K562 (cell line): ENCODE data around the gene ACSM2B. TPM values are rescaled to one million over a fixed set of nuclear protein-coding genes. Genes with fewer than 3 reads are reported as not detected.
"Not testable (repeated sequence)": the region's sequence is repeated elsewhere in the genome, so short reads cannot be mapped to it uniquely, and the experiment has no call there.

ENCODE experiments used
- ATAC-seq: fragments of 200-7000 bp; cut with Tn5 transposase; 3 replicates; pipeline ENCODE4 v1.9.1; 2020; ENCODE audit warnings: moderate library complexity
- BruUV-seq: library from RNA; stranded (reverse); fragments of 400-500 nt; replicated peaks from 2 replicates; lab custom pipeline; 2021; lab: Mats Ljungman, UMichigan
- CTCF ChIA-PET: fragments of 300-600 bp; formaldehyde crosslinking; extraction: SDS; loops from one replicate; lab custom pipeline; 2021; ENCODE audit warnings: low intra/inter-chr PET ratio; lab: Yijun Ruan, JAX
- POLR2A ChIA-PET: fragments of 300-600, 350-650 bp; sonication (Branson Sonifier 250); formaldehyde crosslinking; extraction: SDS; loops from one replicate; lab custom pipeline; 2021; ENCODE audit warnings: antibody characterized with exemption, inconsistent platforms; lab: Yijun Ruan, JAX
- DNase-seq, 4 experiments: peaks; one replicate each; pipeline versions ENCODE4 v3.0.0 to v3.0.0-alpha.2; 2011 to 2018; ENCODE audit warnings: low spot score in 3 of 4, mixed read lengths in 3 of 4; ENCODE audit errors: extremely low read depth in 1 of 4
- FAIRE-seq: peaks from 2 replicates; lab custom pipeline; 2011; peaks lifted over from hg19 to GRCh38; lab: Jason Lieb, UNC
- H2AFZ ChIP-seq: 2 replicates; pipeline ENCODE4 v1.6.0; 2011; ENCODE audit warnings: low read depth, low read length, control low read depth, inconsistent platforms
- H3K27ac ChIP-seq: fragments of 200-600 bp; 3 replicates; pipeline ENCODE4 v1.8.0; 2011; ENCODE audit warnings: low read depth, mild to moderate bottlenecking, control low read depth, inconsistent platforms, low read length, moderate library complexity, mixed read lengths; ENCODE audit errors: extremely low read depth
- H3K27me3 ChIP-seq, 2 experiments: fragments of 300-600 bp in 1 of 2; 2 replicates in 1 of 2; 3 replicates in 1 of 2; pipeline versions ENCODE4 v1.6.0 to v1.8.0; 2011; ENCODE audit warnings: inconsistent platforms in 2 of 2, low read length in 2 of 2, mild to moderate bottlenecking in 1 of 2, mixed read lengths in 1 of 2, moderate library complexity in 1 of 2; ENCODE audit not compliant: control insufficient read depth in 2 of 2, insufficient read depth in 2 of 2
- H3K36me3 ChIP-seq: fragments of 300-600 bp; 3 replicates; pipeline ENCODE4 v1.8.0; 2011; ENCODE audit warnings: mild to moderate bottlenecking, low read length, inconsistent platforms; ENCODE audit not compliant: control insufficient read depth, insufficient read depth
- H3K4me1 ChIP-seq, 2 experiments: fragments of 200-600 bp in 1 of 2; replicated peaks in 1 of 2; 2 replicates in 1 of 2; 3 replicates in 1 of 2; pipeline versions ENCODE4 v1.5.1 to v1.8.0; 2011; ENCODE audit warnings: inconsistent platforms in 2 of 2, low read length in 2 of 2, mild to moderate bottlenecking in 1 of 2, mixed read lengths in 1 of 2, moderate library complexity in 1 of 2; ENCODE audit not compliant: control insufficient read depth in 2 of 2, insufficient read depth in 2 of 2
- H3K4me2 ChIP-seq: 2 replicates; pipeline ENCODE4 v1.6.1; 2011; ENCODE audit warnings: low read length, control low read depth, inconsistent platforms, mixed read lengths; ENCODE audit not compliant: insufficient read depth
- H3K4me3 ChIP-seq: fragments of 200-600 bp; sonication (generic), shearing (Covaris generic); 2 replicates; pipeline ENCODE4 v1.5.1; 2016; ENCODE audit warnings: control low read depth, inconsistent platforms
- H3K79me2 ChIP-seq: fragments of 200-600 bp; 3 replicates; pipeline ENCODE4 v1.8.0; 2011; ENCODE audit warnings: low read length, inconsistent platforms; ENCODE audit not compliant: control insufficient read depth, insufficient read depth
- H3K9ac ChIP-seq, 2 experiments: 2 replicates each; pipeline versions ENCODE4 v1.6.0 to v1.6.1; 2011; ENCODE audit warnings: low read depth in 2 of 2, low read length in 2 of 2, control low read depth in 1 of 2, inconsistent platforms in 1 of 2, mild to moderate bottlenecking in 1 of 2, mixed read lengths in 1 of 2; ENCODE audit not compliant: insufficient read depth in 1 of 2
- H3K9me1 ChIP-seq: one replicate; pipeline ENCODE4 v1.6.0; 2011; ENCODE audit warnings: inconsistent platforms, mild to moderate bottlenecking, low read length, moderate library complexity; ENCODE audit not compliant: control insufficient read depth, insufficient read depth
- H3K9me3 ChIP-seq: replicated peaks from 2 replicates; pipeline ENCODE4 v1.5.1; 2011; ENCODE audit warnings: low read depth, low read length, inconsistent platforms; ENCODE audit not compliant: control insufficient read depth, insufficient read depth
- H4K20me1 ChIP-seq: replicated peaks from 2 replicates; pipeline ENCODE4 v1.6.1; 2011; ENCODE audit warnings: low read length, inconsistent platforms, mixed read lengths; ENCODE audit not compliant: control insufficient read depth, insufficient read depth
- DPF2 ChIP-seq: fragments of 450-650 bp; IDR thresholded peaks from 2 replicates; pipeline ENCODE4 v1.6.1; 2016
- NFIC ChIP-seq: fragments of 450-650 bp; IDR thresholded peaks from 2 replicates; pipeline ENCODE4 v1.6.1; 2017; ENCODE audit warnings: mild to moderate bottlenecking, inconsistent platforms
- RAD21 ChIP-seq, 2 experiments: fragments of 250-450 bp in 1 of 2; fragments of 450-650 bp in 1 of 2; sonication (Bioruptor Pico) in 1 of 2; formaldehyde crosslinking in 1 of 2; IDR thresholded peaks in 1 of 2; conservative IDR thresholded peaks in 1 of 2; 2 replicates each; pipeline versions ENCODE4 v1.4.0 to v1.8.0; 2020 to 2022; ENCODE audit warnings: mild to moderate bottlenecking in 2 of 2, moderate library complexity in 1 of 2
- WGBS: fragments of 100-300 bp; shearing (Covaris generic); methylation state at CpG from one replicate; pipeline ENCODE4 v1.1.6; 2016; ENCODE audit warnings: low coverage, mixed read lengths; ENCODE audit not compliant: insufficient coverage; ENCODE audit errors: missing lambda C conversion rate; 5-methylcytosine and 5-hydroxymethylcytosine counted together
- in situ Hi-C: fragments of 300-500 bp; cut with MboI; formaldehyde crosslinking; loops from 4 replicates; pipeline ENCODE4 v1.15.0; 2018; ENCODE audit warnings: inconsistent platforms, mixed read lengths
- intact Hi-C: fragments of 100-400 bp; cut with micrococcal nuclease; formaldehyde crosslinking; loops from 2 replicates; pipeline ENCODE4 v1.14.2; 2022
- polyA plus RNA-seq, 8 experiments: library from polyadenylated mRNA; depleted of rRNA in 4 of 8; stranded (reverse) in 5 of 8; unstranded in 3 of 8; fragments of >200 nt; fragmentation: Nextera tagmentation in 2 of 8; fragmentation: Illumina TruSeq in 1 of 8; extraction: Ambion mirVana in 2 of 8; extraction: Trizol in 1 of 8; gene quantifications; 2 replicates each; pipeline versions ENCODE4 v1.2.1 to v1.2.3, GENCODE V29; 2011 to 2014; ENCODE audit warnings: inconsistent platforms in 1 of 8, missing spikeins in 1 of 8
- total RNA-seq, 7 experiments: library from RNA; depleted of rRNA in 6 of 7; stranded (reverse); fragments of >200 nt in 6 of 7; fragmentation: Illumina TruSeq in 2 of 7; extraction: Trizol in 2 of 7; gene quantifications; 2 replicates each; pipeline versions ENCODE4 v1.2.1 to v1.2.3, GENCODE V29; 2011 to 2021; ENCODE audit warnings: low replicate concordance in 1 of 7
- TF ChIP-seq, protein P1 (sequence below), 2 experiments: fragments of 450-650 bp; formaldehyde crosslinking in 1 of 2; IDR thresholded peaks; 2 replicates each; pipeline versions ENCODE4 v1.4.0 to v1.6.1; 2014 to 2020; ENCODE audit warnings: mild to moderate bottlenecking in 2 of 2, borderline replicate concordance in 1 of 2, low read depth in 1 of 2

Gene ACSM2B
- total and polyA plus RNA-seq, 9 of the 15 experiments (the other 6 are each of a cell fraction or from before 2014, with no cell fraction given) = 0.06 to 0.69 (median 0.55) TPM; not detected in 3

DNA sequence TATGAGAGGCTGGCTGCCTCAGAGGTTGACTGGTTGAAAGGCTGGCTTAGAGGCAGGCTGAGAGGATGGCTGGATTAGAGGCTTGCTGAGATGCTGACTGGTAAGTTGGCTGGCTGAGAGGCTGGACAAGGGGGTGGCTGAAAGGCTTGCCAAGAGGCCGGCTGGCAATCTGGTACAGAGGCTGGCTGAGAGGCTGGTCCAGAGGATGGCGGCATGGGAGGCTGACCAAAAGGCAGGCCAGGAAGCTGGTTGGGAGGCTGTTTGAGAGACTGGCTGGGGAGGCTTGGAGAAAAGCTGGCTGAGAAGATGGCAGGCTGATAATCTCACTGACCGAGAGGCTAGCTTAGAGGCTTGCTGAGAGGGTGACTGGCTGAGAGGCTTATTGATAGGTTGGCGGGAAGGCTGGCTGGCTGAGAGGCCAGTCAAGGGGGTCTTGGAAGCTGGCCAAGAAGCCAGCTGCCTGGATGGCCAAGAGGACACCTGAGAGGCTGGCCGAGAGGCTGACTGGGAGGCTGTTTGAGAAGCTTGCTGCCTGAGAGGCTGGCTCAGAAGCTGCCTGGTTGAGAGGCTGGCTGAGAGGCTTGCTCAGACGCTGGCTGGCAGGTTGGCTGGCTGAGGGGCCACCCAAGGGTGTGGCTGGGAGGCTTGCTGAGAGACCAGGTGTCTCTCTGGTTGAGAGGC lies 34.2 kb upstream of the ACSM2B start:
- WGBS = 0% methylated on average over 6 of the region's 6 CpGs
- no peak overlapping the region for H3K4me3 ChIP-seq

DNA sequence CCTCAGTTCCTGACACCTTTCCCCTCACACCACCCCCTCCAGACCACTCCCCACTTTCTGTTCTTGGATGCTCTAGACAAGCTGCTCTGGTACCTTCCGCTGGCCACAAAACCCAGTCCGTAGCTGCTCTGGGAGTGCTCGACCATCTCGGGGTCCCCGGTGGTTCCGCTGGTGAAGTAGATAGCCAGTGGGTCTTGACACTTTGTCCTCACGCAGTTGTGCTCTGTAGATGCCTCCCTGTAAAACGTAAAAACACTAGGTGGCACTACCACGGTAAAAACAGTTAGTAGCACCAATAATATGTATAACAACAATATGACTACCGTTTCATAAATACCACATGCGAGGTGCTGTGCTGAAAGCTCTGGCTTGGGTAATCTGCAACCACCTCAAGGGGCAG lies 26.0 kb upstream of the ACSM2B start:
- H3K4me1 ChIP-seq, H2AFZ ChIP-seq, H3K27me3 ChIP-seq, H3K9ac ChIP-seq, H3K4me2 ChIP-seq, H3K79me2 ChIP-seq, H3K9me1 ChIP-seq, BruUV-seq, H3K36me3 ChIP-seq, in situ Hi-C loops, H3K27ac ChIP-seq, H3K4me3 ChIP-seq, H4K20me1 ChIP-seq, H3K9me3 ChIP-seq: not testable (repeated sequence)
- ATAC-seq = peak; percentile 82
- 2% methylated on average over 11 of the region's 11 CpGs for WGBS
- intact Hi-C loops = loop anchor here (1.0 kb wide), 1 partner anchor 89 kb away; no protein-coding TSS in a partner anchor
- FAIRE-seq = peak; percentile 6
- ChIA-PET CTCF (interaction anchor here (1.6 kb wide), 1 partner anchor 89 kb away, joined by 7 read pairs; no protein-coding TSS in a partner anchor), POLR2A (interaction anchor here (0.6 kb wide), 1 partner anchor 9 kb away, joined by 3 read pairs; no protein-coding TSS in a partner anchor)
- DNase-seq = peak in 1 of 4 experiments; percentile 45
- TF ChIP-seq, protein P1, sequence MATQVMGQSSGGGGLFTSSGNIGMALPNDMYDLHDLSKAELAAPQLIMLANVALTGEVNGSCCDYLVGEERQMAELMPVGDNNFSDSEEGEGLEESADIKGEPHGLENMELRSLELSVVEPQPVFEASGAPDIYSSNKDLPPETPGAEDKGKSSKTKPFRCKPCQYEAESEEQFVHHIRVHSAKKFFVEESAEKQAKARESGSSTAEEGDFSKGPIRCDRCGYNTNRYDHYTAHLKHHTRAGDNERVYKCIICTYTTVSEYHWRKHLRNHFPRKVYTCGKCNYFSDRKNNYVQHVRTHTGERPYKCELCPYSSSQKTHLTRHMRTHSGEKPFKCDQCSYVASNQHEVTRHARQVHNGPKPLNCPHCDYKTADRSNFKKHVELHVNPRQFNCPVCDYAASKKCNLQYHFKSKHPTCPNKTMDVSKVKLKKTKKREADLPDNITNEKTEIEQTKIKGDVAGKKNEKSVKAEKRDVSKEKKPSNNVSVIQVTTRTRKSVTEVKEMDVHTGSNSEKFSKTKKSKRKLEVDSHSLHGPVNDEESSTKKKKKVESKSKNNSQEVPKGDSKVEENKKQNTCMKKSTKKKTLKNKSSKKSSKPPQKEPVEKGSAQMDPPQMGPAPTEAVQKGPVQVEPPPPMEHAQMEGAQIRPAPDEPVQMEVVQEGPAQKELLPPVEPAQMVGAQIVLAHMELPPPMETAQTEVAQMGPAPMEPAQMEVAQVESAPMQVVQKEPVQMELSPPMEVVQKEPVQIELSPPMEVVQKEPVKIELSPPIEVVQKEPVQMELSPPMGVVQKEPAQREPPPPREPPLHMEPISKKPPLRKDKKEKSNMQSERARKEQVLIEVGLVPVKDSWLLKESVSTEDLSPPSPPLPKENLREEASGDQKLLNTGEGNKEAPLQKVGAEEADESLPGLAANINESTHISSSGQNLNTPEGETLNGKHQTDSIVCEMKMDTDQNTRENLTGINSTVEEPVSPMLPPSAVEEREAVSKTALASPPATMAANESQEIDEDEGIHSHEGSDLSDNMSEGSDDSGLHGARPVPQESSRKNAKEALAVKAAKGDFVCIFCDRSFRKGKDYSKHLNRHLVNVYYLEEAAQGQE (IDR thresholded peaks at IDR 0.05; ENCODE audit: borderline replicate concordance) = peak; percentile 41; the same call in 1 of the 2 replicates
- TF ChIP-seq, protein P1 (CRISPR knock-in tag; IDR thresholded peaks at IDR 0.05; ENCODE audit: low read depth) = not testable (repeated sequence)
- TF ChIP-seq RAD21 (CRISPR knock-in tag; conservative IDR thresholded peaks at IDR 0.05 in 1 of 2, IDR thresholded peaks at IDR 0.05 in 1 of 2) = peak; percentile 33 to 65; a peak in 3 of 4 replicates

More for the DNA sequence above, 34.2 kb upstream of the ACSM2B start:
- no peak overlapping the region for H2AFZ ChIP-seq
- DNase-seq (peak in 1 of 4 experiments; percentile 29), FAIRE-seq (no peak), ATAC-seq (peak; percentile 47)
- POLR2A ChIA-PET = interaction anchor here (0.6 to 1.3 kb wide), 3 partner anchors 16 to 1121 kb away, joined by 3 to 5 read pairs (median 4); no protein-coding TSS in a partner anchor
- no peak overlapping the region for H3K4me2 ChIP-seq
- no peaks in the 10 kb centered on the region for H3K79me2 ChIP-seq
- intact Hi-C loops (no loop called here), in situ Hi-C loops (no loop called here)
- CTCF ChIA-PET = no interaction called here
- no TSS peak for BruUV-seq
- peak overlapping the region in 1 of 2 experiments; percentile 87; a peak in 2 of 4 replicates for H3K9ac ChIP-seq
- no peaks in the 10 kb centered on the region for H3K9me1 ChIP-seq
- no peaks in the 10 kb centered on the region for H3K9me3 ChIP-seq
- no peaks in the 10 kb centered on the region for H4K20me1 ChIP-seq
- H3K36me3 ChIP-seq = no peaks in the 10 kb centered on the region
- H3K4me1 ChIP-seq = peaks cover 0 to 13% of the 10 kb centered on the region in 2 experiments; a peak in 3 of 5 replicates
- H3K27me3 ChIP-seq = peaks cover 4 to 50% of the 10 kb centered on the region in 2 experiments; a peak in 4 of 5 replicates
- TF ChIP-seq DPF2 (no peak), NFIC (peak; percentile 62)
- TF ChIP-seq, all 486 proteins: peak for 1
- no peak overlapping the region for H3K27ac ChIP-seq
